ENCODE measurements around the gene VSIG10L. TPM values are rescaled to one million over a fixed set of nuclear protein-coding genes. Genes with fewer than 3 reads are reported as not detected.

Gene VSIG10L
- total RNA-seq, 2 experiments from 2014 or later = 0.09 to 1.6 TPM

DNA sequence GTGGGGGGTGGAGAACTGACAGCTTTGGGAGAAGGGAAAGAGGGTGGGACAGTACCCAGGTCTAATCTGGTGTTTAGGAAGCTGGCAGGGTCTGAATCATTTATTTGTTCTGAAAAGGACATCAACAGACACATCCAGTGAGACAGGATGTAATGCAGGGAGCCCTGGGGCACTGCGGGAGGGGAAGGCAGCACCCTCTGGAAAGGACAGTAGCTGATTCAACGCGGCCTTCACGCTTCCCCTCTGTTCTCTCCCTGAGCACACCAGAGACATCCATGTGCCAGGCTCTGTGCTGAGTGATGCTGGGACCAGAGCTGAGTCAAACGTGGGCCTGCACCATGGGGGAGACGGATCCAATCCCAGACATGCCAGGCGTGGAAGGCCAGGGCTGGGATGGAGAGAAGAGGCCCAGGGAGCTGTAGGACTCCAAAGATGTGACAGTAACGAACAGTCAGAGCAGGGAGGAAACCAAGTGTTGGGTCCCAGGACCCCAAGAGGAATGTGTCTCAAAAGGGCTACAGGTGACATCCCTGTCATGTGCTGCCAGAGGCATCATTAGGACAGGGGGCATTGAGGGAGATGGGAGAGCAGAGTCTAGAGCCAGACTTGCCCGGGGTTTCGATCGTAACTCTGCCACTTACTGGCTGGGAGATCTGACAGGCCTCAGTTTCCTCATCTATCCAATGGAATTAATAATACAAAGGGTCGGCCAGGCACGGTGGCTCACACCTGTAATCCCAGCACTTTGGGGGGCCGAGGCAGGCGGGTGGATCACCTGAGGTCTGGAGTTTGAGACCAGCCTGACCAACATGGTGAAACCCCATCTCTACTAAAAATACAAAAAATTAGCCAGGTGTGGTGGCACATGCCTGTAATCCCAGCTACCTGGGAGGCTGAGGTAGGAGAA is 22.5 kb upstream of the VSIG10L start:
- intact Hi-C loops (cut with micrococcal nuclease; ENCODE audit: unreplicated experiment) = no loop called here
- no peak overlapping the region for H2AFZ ChIP-seq (ENCODE audit: low read length)
- peaks cover 34% of the 10 kb centered on the region for H3K4me1 ChIP-seq (ENCODE audit: insufficient read depth, low read length, poor library complexity, severe bottlenecking)
- no peaks in the 10 kb centered on the region for H3K9me2 ChIP-seq (ENCODE audit: insufficient read depth, low read length)
- POLR2A ChIA-PET = no interaction called here
- no peak overlapping the region for H3K4me3 ChIP-seq (ENCODE audit: low read depth, low read length, poor library complexity, severe bottlenecking)
- H3K79me2 ChIP-seq (ENCODE audit: insufficient read depth, low read depth, low read length) = peaks cover 10% of the 10 kb centered on the region; the same call in 1 of the 2 replicates
- H4K20me1 ChIP-seq (ENCODE audit: insufficient read depth, low read length) = no peaks in the 10 kb centered on the region
- DNase-seq (ENCODE audit: low spot score) = no peak
- TF ChIP-seq EZH2phosphoT487 (IDR thresholded peaks at IDR 0.05; ENCODE audit: borderline replicate concordance, low read depth, low read length) = no peak
- TF ChIP-seq, protein P1, sequence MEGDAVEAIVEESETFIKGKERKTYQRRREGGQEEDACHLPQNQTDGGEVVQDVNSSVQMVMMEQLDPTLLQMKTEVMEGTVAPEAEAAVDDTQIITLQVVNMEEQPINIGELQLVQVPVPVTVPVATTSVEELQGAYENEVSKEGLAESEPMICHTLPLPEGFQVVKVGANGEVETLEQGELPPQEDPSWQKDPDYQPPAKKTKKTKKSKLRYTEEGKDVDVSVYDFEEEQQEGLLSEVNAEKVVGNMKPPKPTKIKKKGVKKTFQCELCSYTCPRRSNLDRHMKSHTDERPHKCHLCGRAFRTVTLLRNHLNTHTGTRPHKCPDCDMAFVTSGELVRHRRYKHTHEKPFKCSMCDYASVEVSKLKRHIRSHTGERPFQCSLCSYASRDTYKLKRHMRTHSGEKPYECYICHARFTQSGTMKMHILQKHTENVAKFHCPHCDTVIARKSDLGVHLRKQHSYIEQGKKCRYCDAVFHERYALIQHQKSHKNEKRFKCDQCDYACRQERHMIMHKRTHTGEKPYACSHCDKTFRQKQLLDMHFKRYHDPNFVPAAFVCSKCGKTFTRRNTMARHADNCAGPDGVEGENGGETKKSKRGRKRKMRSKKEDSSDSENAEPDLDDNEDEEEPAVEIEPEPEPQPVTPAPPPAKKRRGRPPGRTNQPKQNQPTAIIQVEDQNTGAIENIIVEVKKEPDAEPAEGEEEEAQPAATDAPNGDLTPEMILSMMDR (conservative IDR thresholded peaks at IDR 0.05; ENCODE audit: low read length) = no peak
- H3K9me3 ChIP-seq (ENCODE audit: low read length) = no peaks in the 10 kb centered on the region
- no TSS peak for BruUV-seq (replicated peaks)
- no peak overlapping the region for H3K27ac ChIP-seq (ENCODE audit: low read depth, low read length, poor library complexity, severe bottlenecking)
- CTCF ChIA-PET (ENCODE audit: unreplicated experiment) = no interaction called here
- H3K4me2 ChIP-seq (ENCODE audit: low read length) = peak overlapping the region; percentile 11; the same call in 1 of the 2 replicates
- H3K36me3 ChIP-seq (ENCODE audit: insufficient read depth, low read length) = no peaks in the 10 kb centered on the region

DNA sequence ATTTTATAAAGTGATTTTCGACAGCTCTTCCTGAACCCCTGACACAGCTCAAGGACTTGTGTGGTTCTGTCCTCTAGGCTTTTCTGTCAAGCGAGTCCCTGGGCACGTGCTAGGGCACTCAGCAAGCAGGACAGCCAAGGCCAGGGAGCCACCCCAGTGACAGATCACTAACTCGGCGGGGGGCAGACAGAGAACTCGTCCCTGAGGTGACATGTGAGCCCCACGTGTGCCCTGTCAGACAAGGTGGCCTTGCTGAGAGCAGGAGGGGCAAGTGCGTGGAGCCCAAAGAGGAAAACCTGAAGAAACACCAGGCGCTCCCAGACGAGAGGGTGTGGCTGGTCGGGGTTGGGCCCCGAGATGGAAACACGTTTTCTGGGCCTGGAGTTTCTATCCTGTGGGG is 19.3 kb upstream of the VSIG10L start:
- Histone ChIP-seq H3K27ac (ENCODE audit: low read depth, low read length, poor library complexity, severe bottlenecking) (no peak overlapping the region), H2AFZ (ENCODE audit: low read length) (no peak overlapping the region), H3K4me2 (ENCODE audit: low read length) (no peak overlapping the region), H3K79me2 (ENCODE audit: insufficient read depth, low read depth, low read length) (peaks cover 10% of the 10 kb centered on the region; the same call in 1 of the 2 replicates), H3K36me3 (ENCODE audit: insufficient read depth, low read length) (no peaks in the 10 kb centered on the region), H3K9me3 (ENCODE audit: low read length) (no peaks in the 10 kb centered on the region), H3K4me1 (ENCODE audit: insufficient read depth, low read length, poor library complexity, severe bottlenecking) (peaks cover 27% of the 10 kb centered on the region), H3K4me3 (ENCODE audit: low read depth, low read length, poor library complexity, severe bottlenecking) (no peak overlapping the region), H3K9me2 (ENCODE audit: insufficient read depth, low read length) (no peaks in the 10 kb centered on the region), H4K20me1 (ENCODE audit: insufficient read depth, low read length) (no peaks in the 10 kb centered on the region)
- ChIA-PET CTCF (ENCODE audit: unreplicated experiment) (interaction anchor here (0.5 to 1.0 kb wide), 2 partner anchors 22 to 829 kb away, joined by 3 read pairs; partner anchors contain the start of gene PPP2R1A), POLR2A (no interaction called here)
- intact Hi-C loops (cut with micrococcal nuclease; ENCODE audit: unreplicated experiment) = no loop called here
- TF ChIP-seq EZH2phosphoT487 (IDR thresholded peaks at IDR 0.05; ENCODE audit: borderline replicate concordance, low read depth, low read length) = no peak
- TF ChIP-seq, protein P1 (conservative IDR thresholded peaks at IDR 0.05; ENCODE audit: low read length) = no peak
- BruUV-seq (replicated peaks) = no TSS peak
- no peak for DNase-seq (ENCODE audit: low spot score)

DNA sequence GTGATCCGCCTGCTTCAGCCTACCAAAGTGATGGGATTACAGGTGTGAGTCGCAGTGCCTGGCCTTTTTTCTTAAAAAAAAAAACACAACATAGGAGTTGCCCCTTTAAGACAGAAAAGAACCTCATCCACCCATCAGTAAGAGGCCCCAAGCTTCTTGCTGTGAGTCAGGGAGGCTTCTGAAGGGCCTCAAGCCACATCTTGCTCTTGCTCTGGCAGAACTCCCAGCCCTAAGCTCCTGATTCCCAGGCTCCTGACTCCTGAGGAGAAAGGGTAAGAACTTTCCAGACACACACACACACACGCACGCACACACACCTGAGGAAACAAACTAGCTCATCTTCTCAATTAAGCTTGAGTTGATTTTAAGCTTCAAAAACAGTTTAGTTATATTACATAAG is 17.4 kb upstream of the VSIG10L start:
- DNase-seq (ENCODE audit: low spot score) = no peak
- Histone ChIP-seq H2AFZ (ENCODE audit: low read length) (no peak overlapping the region), H3K4me2 (ENCODE audit: low read length) (no peak overlapping the region), H3K36me3 (ENCODE audit: insufficient read depth, low read length) (no peaks in the 10 kb centered on the region), H3K9me2 (ENCODE audit: insufficient read depth, low read length) (no peaks in the 10 kb centered on the region), H4K20me1 (ENCODE audit: insufficient read depth, low read length) (no peaks in the 10 kb centered on the region), H3K9me3 (ENCODE audit: low read length) (no peaks in the 10 kb centered on the region), H3K4me3 (ENCODE audit: low read depth, low read length, poor library complexity, severe bottlenecking) (no peak overlapping the region), H3K79me2 (ENCODE audit: insufficient read depth, low read depth, low read length) (no peaks in the 10 kb centered on the region), H3K4me1 (ENCODE audit: insufficient read depth, low read length, poor library complexity, severe bottlenecking) (peaks cover 19% of the 10 kb centered on the region), H3K27ac (ENCODE audit: low read depth, low read length, poor library complexity, severe bottlenecking) (no peak overlapping the region)
- CTCF ChIA-PET (ENCODE audit: unreplicated experiment) = no interaction called here
- BruUV-seq (replicated peaks) = no TSS peak
- intact Hi-C loops (cut with micrococcal nuclease; ENCODE audit: unreplicated experiment) = no loop called here
- POLR2A ChIA-PET = no interaction called here
- no peak for TF ChIP-seq EZH2phosphoT487 (IDR thresholded peaks at IDR 0.05; ENCODE audit: borderline replicate concordance, low read depth, low read length)
- TF ChIP-seq, protein P1 (conservative IDR thresholded peaks at IDR 0.05; ENCODE audit: low read length) = no peak
